ENCODE results near the gene DDX25.

The DDX25 gene

GRCh38 chr11:125960771-125961170 is 56.5 kb downstream of the DDX25 start:
- peaks cover 85% of the 10 kb centered on the region for H3K36me3 Mint-ChIP-seq (ENCODE audit: low read depth)
- no peak for TF ChIP-seq CTCF (IDR thresholded peaks at IDR 0.05)
- no peak for DNase-seq
- no peaks in the 10 kb centered on the region for H3K4me1 Mint-ChIP-seq
- no peaks in the 10 kb centered on the region for H3K27me3 Mint-ChIP-seq (ENCODE audit: low read depth, poor library complexity)
- no peak overlapping the region for H3K27ac Mint-ChIP-seq
- H3K9me3 Mint-ChIP-seq: peaks cover 23% of the 10 kb centered on the region
- no peak overlapping the region for H3K4me3 Mint-ChIP-seq

GRCh38 chr11:125967515-125967914 is 63.2 kb downstream of the DDX25 start:
- DNase-seq: no peak
- Mint-ChIP-seq H3K4me3 (no peak overlapping the region), H3K27me3 (ENCODE audit: low read depth, poor library complexity) (no peaks in the 10 kb centered on the region), H3K4me1 (peaks cover 5% of the 10 kb centered on the region), H3K36me3 (ENCODE audit: low read depth) (peaks cover 89% of the 10 kb centered on the region), H3K9me3 (peaks cover 15% of the 10 kb centered on the region), H3K27ac (no peak overlapping the region)
- no peak for TF ChIP-seq CTCF (IDR thresholded peaks at IDR 0.05)

GRCh38 chr11:125968354-125968753 is 64.0 kb downstream of the DDX25 start:
- Mint-ChIP-seq H3K9me3 (peaks cover 7% of the 10 kb centered on the region), H3K4me3 (no peak overlapping the region), H3K27ac (peak overlapping the region; percentile 33), H3K36me3 (ENCODE audit: low read depth) (peaks cover 88% of the 10 kb centered on the region), H3K4me1 (peaks cover 5% of the 10 kb centered on the region), H3K27me3 (ENCODE audit: low read depth, poor library complexity) (no peaks in the 10 kb centered on the region)
- DNase-seq: no peak
- TF ChIP-seq CTCF (IDR thresholded peaks at IDR 0.05): no peak

- no peaks in the 10 kb centered on the region for H3K27me3 Mint-ChIP-seq (ENCODE audit: low read depth, poor library complexity)
- peak overlapping the region; percentile 31 for H3K27ac Mint-ChIP-seq
- H3K4me1 Mint-ChIP-seq: peaks cover 5% of the 10 kb centered on the region
- H3K4me3 Mint-ChIP-seq: no peak overlapping the region
- no peaks in the 10 kb centered on the region for H3K9me3 Mint-ChIP-seq
- H3K36me3 Mint-ChIP-seq (ENCODE audit: low read depth): peaks cover 81% of the 10 kb centered on the region
- no peak for TF ChIP-seq CTCF (IDR thresholded peaks at IDR 0.05)
- no peak for DNase-seq
Measured at GRCh38 chr11:125971618-125972017, 67.3 kb downstream of the DDX25 start.

- H3K27ac Mint-ChIP-seq: no peak overlapping the region
- no peaks in the 10 kb centered on the region for H3K27me3 Mint-ChIP-seq (ENCODE audit: low read depth, poor library complexity)
- no peak for TF ChIP-seq CTCF (IDR thresholded peaks at IDR 0.05)
- no peak overlapping the region for H3K4me3 Mint-ChIP-seq
- peaks cover 5% of the 10 kb centered on the region for H3K4me1 Mint-ChIP-seq
- H3K36me3 Mint-ChIP-seq (ENCODE audit: low read depth): peaks cover 86% of the 10 kb centered on the region
- H3K9me3 Mint-ChIP-seq: no peaks in the 10 kb centered on the region
- DNase-seq: no peak
Measured at GRCh38 chr11:125974284-125974683, 70.0 kb downstream of the DDX25 start.

- no peaks in the 10 kb centered on the region for H3K9me3 Mint-ChIP-seq
- H3K27me3 Mint-ChIP-seq (ENCODE audit: low read depth, poor library complexity): no peaks in the 10 kb centered on the region
- H3K36me3 Mint-ChIP-seq (ENCODE audit: low read depth): peaks cover 77% of the 10 kb centered on the region
- H3K27ac Mint-ChIP-seq: no peak overlapping the region
- H3K4me1 Mint-ChIP-seq: peaks cover 4% of the 10 kb centered on the region
- H3K4me3 Mint-ChIP-seq: no peak overlapping the region
- TF ChIP-seq CTCF (IDR thresholded peaks at IDR 0.05): no peak
- DNase-seq: no peak
Measured at GRCh38 chr11:125975634-125976033, 71.3 kb downstream of the DDX25 start.
